Loucy (cell line): ENCODE results near the gene CDK18.

Source experiments
- CTCF ChIP-seq: fragments of 200-600 bp; sonication (generic); conservative IDR thresholded peaks from 2 replicates; pipeline ENCODE4 v1.5.1; 2014; ENCODE audit warnings: mild to moderate bottlenecking, antibody characterized with exemption, low read length
- EZH2phosphoT487 ChIP-seq: fragments of 200-600 bp; IDR thresholded peaks from 2 replicates; pipeline ENCODE4 v1.6.1; 2018; ENCODE audit warnings: antibody characterized with exemption, mild to moderate bottlenecking, moderate library complexity, borderline replicate concordance

DNA sequence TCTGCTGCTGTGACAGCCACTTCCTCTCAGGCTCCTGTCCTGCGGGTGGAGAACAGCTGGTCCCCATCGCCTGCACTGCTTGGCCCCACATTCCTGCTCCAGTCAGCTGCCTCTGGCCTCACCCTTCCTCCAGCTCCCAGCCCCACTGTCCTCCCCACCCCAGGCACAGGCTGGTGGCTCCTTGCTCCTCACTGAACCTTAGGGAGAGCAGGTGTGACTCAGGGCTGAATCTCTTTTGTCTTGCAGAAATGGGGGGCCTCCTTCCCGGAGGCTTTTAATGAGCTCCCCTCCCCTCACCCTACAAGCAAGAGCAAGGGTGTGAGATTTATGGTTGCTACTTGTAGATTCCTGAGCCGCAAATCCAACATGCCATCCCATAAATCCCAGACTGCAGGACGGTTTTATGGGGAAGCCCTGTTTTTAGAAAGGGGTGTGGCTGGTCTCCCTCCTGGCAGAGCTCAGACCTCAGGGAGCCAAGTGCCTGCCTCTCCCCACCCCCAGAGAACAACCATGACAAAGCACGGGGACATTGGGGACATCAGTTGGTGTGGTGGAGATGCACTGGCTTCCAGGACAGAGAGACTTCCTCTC is 15.2 kb downstream of the CDK18 start:
- TF ChIP-seq CTCF, result no peak
- no peak for TF ChIP-seq EZH2phosphoT487
